Loucy (cell line): ENCODE data around the gene GPAM.

ENCODE experiments used
- CTCF ChIP-seq: fragments of 200-600 bp; sonication (generic); conservative IDR thresholded peaks from 2 replicates; pipeline ENCODE4 v1.5.1; 2014; ENCODE audit warnings: mild to moderate bottlenecking, antibody characterized with exemption, low read length
- EZH2phosphoT487 ChIP-seq: fragments of 200-600 bp; IDR thresholded peaks from 2 replicates; pipeline ENCODE4 v1.6.1; 2018; ENCODE audit warnings: antibody characterized with exemption, mild to moderate bottlenecking, moderate library complexity, borderline replicate concordance

- TF ChIP-seq CTCF (no peak), EZH2phosphoT487 (no peak)
Measured at GRCh38 chr10:112222799-112223198, 39.2 kb upstream of the GPAM start.
